Measurements from ENCODE around the gene ACOT13. TPM values are rescaled to one million over a fixed set of nuclear protein-coding genes. Genes with fewer than 3 reads are reported as not detected.
A peak's percentile ranks its signal among the peaks of the same experiment; 100 is the strongest.

ACOT13 gene
- total RNA-seq (2021; ENCODE audit: unreplicated experiment) (33.5 TPM), Bru-seq, nascent RNA (percentile 62 among the genes with signal in this experiment), BruChase-seq, experiment 1, labeled RNA remaining after a 6-hour chase (percentile 52 among the genes with signal in this experiment), BruChase-seq, experiment 2, labeled RNA remaining after a 2-hour chase (percentile 58 among the genes with signal in this experiment)
- polyA plus RNA-seq (2012), result 15.6 and 20.5 TPM in 2 replicates
- long read RNA-seq, full-length matches to known transcripts, result 18 of 37 reads
- long read RNA-seq, partial matches to known transcripts, result 17 of 37 reads
- long read RNA-seq, other reads (novel, unspliced or antisense), result 2 of 37 reads

DNA sequence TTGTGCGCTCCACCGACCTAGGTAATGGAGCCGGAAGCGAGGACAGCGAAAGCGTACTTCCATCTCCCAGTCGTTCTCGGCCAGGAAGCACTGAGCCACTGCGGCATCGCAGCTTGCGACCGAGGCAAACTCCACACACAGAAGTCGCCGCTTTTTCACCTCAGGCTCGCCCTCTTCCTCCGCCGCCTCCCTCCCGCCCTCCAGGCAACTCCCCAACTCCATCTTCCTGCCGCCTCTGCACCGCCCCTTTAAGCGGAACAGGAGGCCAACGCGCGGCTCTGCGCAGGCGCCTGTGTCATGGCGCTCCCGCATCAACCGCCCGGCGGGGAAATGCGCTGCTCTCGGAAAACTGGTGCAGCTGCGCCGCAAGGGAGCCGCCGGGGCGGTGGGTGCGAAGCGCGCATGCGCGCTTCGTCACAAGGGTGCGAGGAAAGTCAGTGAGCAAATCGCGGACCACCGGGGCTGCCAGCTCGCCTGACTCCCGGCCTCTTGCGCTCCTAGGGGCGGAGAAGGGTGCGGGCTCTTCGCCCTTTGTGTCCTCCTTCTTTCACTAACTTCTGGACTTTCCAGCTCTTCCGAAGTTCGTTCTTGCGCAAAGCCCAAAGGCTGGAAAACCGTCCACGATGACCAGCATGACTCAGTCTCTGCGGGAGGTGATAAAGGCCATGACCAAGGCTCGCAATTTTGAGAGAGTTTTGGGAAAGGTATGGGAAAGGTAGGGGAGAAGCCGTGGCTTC lies at the start of gene ACOT13, which contains the start of gene TDP2:
Gene ACOT13, plus strand, starts transcription at position 437 of the 737 bp plus-strand sequence. Its CDS starts 187 bp downstream, at position 624.
Gene TDP2, minus strand, starts transcription at position 259 of the 737 bp plus-strand sequence. Its CDS starts 37 bp downstream, at position 222.
- CTCF ChIA-PET, result interaction anchor here (0.9 to 2.1 kb wide), 2 partner anchors 81 to 85 kb away, joined by 3 to 13 read pairs; no protein-coding TSS in a partner anchor
- RAD21 ChIA-PET (ENCODE audit: low non-redundant PET in 1 of 2, low total read pairs in 2 of 2, uncharacterized antibody in 2 of 2, unreplicated experiment in 2 of 2), result no interaction called here
- H3K4me3 ChIP-seq (replicated peaks in 1 of 2; ENCODE audit: low read depth in 1 of 2, low read length in 2 of 2), result peak within 1 kb of the TSS; percentile 91 to 97
- intact Hi-C loops (cut with micrococcal nuclease), result no loop called here
- no peaks in the 10 kb centered on the region for H3K9me2 ChIP-seq (ENCODE audit: insufficient read depth)
- H3K79me2 ChIP-seq (ENCODE audit: insufficient read depth, low read length), result peaks cover 37% of the 10 kb centered on the region
- no peaks in the 10 kb centered on the region for H3K9me3 ChIP-seq (ENCODE audit: control insufficient read depth in 1 of 2, insufficient read depth in 1 of 2, low read depth in 1 of 2, low read length in 2 of 2)
- ATAC-seq (peak; percentile 96), DNase-seq (ENCODE audit: low read depth, low spot score) (peak; percentile 93)
- peak within 1 kb of the TSS; percentile 84 for H3K4me2 ChIP-seq (ENCODE audit: low read length)
- peak within 1 kb of the TSS; percentile 92 for H2AFZ ChIP-seq (ENCODE audit: low read depth, low read length, poor library complexity, severe bottlenecking)
- H3K27me3 ChIP-seq (ENCODE audit: insufficient read depth, low read length), result no peaks in the 10 kb centered on the region
- H3K4me1 ChIP-seq (ENCODE audit: control insufficient read depth in 1 of 2, insufficient read depth in 2 of 2, low read length in 2 of 2), result peaks cover 7 to 16% of the 10 kb centered on the region in 2 experiments; a peak in 3 of 4 replicates
- no peaks in the 10 kb centered on the region for H4K20me1 ChIP-seq (ENCODE audit: insufficient read depth)
- H3K27ac ChIP-seq (ENCODE audit: low read depth, low read length), result peak within 1 kb of the TSS; percentile 77
- no TSS peak for BruUV-seq (replicated peaks)
- H3K36me3 ChIP-seq (ENCODE audit: control insufficient read depth in 1 of 2, insufficient read depth in 2 of 2, low read length in 2 of 2), result peaks cover 9 to 11% of the 10 kb centered on the region in 2 experiments; a peak in 2 of 4 replicates
- peak within 1 kb of the TSS; percentile 88 for H3K9ac ChIP-seq (ENCODE audit: low read length)
- POLR2A ChIA-PET, result interaction anchor here (0.5 kb wide), 1 partner anchor 41 kb away, joined by 3 read pairs; no protein-coding TSS in a partner anchor
- peak; percentile 87 for TF ChIP-seq YY1 (IDR thresholded peaks at IDR 0.05; ENCODE audit: extremely low read depth, insufficient replicate concordance, low read depth, low read length)
- peak; percentile 10; the same call in 1 of the 2 replicates for TF ChIP-seq FOSL1 (IDR thresholded peaks at IDR 0.05; ENCODE audit: low read depth)
- TF ChIP-seq, protein P1, sequence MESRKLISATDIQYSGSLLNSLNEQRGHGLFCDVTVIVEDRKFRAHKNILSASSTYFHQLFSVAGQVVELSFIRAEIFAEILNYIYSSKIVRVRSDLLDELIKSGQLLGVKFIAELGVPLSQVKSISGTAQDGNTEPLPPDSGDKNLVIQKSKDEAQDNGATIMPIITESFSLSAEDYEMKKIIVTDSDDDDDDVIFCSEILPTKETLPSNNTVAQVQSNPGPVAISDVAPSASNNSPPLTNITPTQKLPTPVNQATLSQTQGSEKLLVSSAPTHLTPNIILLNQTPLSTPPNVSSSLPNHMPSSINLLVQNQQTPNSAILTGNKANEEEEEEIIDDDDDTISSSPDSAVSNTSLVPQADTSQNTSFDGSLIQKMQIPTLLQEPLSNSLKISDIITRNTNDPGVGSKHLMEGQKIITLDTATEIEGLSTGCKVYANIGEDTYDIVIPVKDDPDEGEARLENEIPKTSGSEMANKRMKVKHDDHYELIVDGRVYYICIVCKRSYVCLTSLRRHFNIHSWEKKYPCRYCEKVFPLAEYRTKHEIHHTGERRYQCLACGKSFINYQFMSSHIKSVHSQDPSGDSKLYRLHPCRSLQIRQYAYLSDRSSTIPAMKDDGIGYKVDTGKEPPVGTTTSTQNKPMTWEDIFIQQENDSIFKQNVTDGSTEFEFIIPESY (IDR thresholded peaks at IDR 0.05; ENCODE audit: extremely low read depth, insufficient replicate concordance, low read length), result no peak
- peak; percentile 49; the same call in 1 of the 2 replicates for TF ChIP-seq CEBPB (IDR thresholded peaks at IDR 0.05; ENCODE audit: low read depth)
- TF ChIP-seq TCF7L2 (IDR thresholded peaks at IDR 0.05; ENCODE audit: borderline replicate concordance, extremely low read depth, insufficient read depth, insufficient read length), result no peak
- TF ChIP-seq EGR1 (IDR thresholded peaks at IDR 0.05; ENCODE audit: low read depth), result no peak
- TF ChIP-seq, protein P2, sequence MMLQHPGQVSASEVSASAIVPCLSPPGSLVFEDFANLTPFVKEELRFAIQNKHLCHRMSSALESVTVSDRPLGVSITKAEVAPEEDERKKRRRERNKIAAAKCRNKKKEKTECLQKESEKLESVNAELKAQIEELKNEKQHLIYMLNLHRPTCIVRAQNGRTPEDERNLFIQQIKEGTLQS (IDR thresholded peaks at IDR 0.05), result no peak; the same call in 1 of the 2 replicates
- no peak for TF ChIP-seq ZNF274 (IDR thresholded peaks at IDR 0.05; ENCODE audit: low read depth, low read length)
- TF ChIP-seq, protein P3, sequence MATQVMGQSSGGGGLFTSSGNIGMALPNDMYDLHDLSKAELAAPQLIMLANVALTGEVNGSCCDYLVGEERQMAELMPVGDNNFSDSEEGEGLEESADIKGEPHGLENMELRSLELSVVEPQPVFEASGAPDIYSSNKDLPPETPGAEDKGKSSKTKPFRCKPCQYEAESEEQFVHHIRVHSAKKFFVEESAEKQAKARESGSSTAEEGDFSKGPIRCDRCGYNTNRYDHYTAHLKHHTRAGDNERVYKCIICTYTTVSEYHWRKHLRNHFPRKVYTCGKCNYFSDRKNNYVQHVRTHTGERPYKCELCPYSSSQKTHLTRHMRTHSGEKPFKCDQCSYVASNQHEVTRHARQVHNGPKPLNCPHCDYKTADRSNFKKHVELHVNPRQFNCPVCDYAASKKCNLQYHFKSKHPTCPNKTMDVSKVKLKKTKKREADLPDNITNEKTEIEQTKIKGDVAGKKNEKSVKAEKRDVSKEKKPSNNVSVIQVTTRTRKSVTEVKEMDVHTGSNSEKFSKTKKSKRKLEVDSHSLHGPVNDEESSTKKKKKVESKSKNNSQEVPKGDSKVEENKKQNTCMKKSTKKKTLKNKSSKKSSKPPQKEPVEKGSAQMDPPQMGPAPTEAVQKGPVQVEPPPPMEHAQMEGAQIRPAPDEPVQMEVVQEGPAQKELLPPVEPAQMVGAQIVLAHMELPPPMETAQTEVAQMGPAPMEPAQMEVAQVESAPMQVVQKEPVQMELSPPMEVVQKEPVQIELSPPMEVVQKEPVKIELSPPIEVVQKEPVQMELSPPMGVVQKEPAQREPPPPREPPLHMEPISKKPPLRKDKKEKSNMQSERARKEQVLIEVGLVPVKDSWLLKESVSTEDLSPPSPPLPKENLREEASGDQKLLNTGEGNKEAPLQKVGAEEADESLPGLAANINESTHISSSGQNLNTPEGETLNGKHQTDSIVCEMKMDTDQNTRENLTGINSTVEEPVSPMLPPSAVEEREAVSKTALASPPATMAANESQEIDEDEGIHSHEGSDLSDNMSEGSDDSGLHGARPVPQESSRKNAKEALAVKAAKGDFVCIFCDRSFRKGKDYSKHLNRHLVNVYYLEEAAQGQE (IDR thresholded peaks at IDR 0.05; ENCODE audit: low read depth), result no peak
- TF ChIP-seq SRF (IDR thresholded peaks at IDR 0.05; ENCODE audit: low read depth), result peak; percentile 51; the same call in 1 of the 2 replicates
- peak; percentile 28; the same call in 1 of the 2 replicates for TF ChIP-seq ZFX (IDR thresholded peaks at IDR 0.05)
- peak; percentile 73; the same call in 1 of the 2 replicates for TF ChIP-seq CBX3 (IDR thresholded peaks at IDR 0.05; ENCODE audit: low read depth)
- TF ChIP-seq SP1 (IDR thresholded peaks at IDR 0.05; ENCODE audit: low read depth), result peak; percentile 66
- TF ChIP-seq POLR2AphosphoS5 (IDR thresholded peaks at IDR 0.05; ENCODE audit: low read depth, low read length), result peak; percentile 88
- TF ChIP-seq RAD21 (IDR thresholded peaks at IDR 0.05; ENCODE audit: low read depth), result 0 out of 2 replicates have a peak, but pooled peaks have one; percentile 20
- TF ChIP-seq POLR2A (IDR thresholded peaks at IDR 0.05; ENCODE audit: borderline replicate concordance, extremely low read depth, insufficient read depth, insufficient read length), result peak; percentile 70
- TF ChIP-seq, protein P4, sequence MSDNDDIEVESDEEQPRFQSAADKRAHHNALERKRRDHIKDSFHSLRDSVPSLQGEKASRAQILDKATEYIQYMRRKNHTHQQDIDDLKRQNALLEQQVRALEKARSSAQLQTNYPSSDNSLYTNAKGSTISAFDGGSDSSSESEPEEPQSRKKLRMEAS (IDR thresholded peaks at IDR 0.05), result peak; percentile 82
- TF ChIP-seq ELF1 (IDR thresholded peaks at IDR 0.05; ENCODE audit: borderline replicate concordance, low read depth), result peak; percentile 54; the same call in 1 of the 2 replicates
- no peak for TF ChIP-seq EZH2 (IDR thresholded peaks at IDR 0.05)
- no peak for TF ChIP-seq JUND (IDR thresholded peaks at IDR 0.05)
